Measurements from ENCODE around the gene RHOT1.
"Not testable (repeated sequence)": the region's sequence is repeated elsewhere in the genome, so short reads cannot be mapped to it uniquely, and the experiment has no call there.

RHOT1 gene

DNA sequence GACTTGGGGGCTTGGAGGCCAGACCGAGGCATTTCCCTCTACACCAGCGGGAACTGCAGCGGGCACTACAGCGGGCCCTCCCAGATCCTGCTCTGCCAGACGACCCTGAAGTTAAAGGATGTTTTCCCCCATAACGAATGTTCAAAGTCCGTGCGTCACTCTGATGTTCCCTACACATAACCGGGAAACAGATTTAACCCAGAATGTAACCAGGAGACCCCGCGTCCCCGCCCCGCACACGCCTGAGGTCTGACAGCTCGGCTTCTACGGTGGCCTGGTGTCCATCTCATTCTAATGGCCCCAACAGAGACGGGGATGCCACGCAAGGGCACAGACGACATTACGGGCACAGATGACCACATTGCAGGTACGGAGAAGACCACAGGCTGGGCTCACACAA, 31.7 kb upstream of the RHOT1 start:
- Histone ChIP-seq H3K9me3 (ENCODE audit: control insufficient read depth, low read length) (no peaks in the 10 kb centered on the region), H3K27ac (ENCODE audit: low read depth, low read length, severe bottlenecking) (no peak overlapping the region), H3K36me3 (ENCODE audit: control insufficient read depth, insufficient read depth, low read length) (no peaks in the 10 kb centered on the region), H3K4me1 (ENCODE audit: control insufficient read depth, insufficient read depth, low read length, poor library complexity, severe bottlenecking) (no peaks in the 10 kb centered on the region), H3K4me3 (ENCODE audit: extremely low read depth, insufficient read depth, low read length, poor library complexity, severe bottlenecking) (no peak overlapping the region)
- WGBS, 2 experiments (ENCODE audit: insufficient coverage in 2 of 2): 90 to 91% methylated on average over 20 to 21 of the region's 21 CpGs

DNA sequence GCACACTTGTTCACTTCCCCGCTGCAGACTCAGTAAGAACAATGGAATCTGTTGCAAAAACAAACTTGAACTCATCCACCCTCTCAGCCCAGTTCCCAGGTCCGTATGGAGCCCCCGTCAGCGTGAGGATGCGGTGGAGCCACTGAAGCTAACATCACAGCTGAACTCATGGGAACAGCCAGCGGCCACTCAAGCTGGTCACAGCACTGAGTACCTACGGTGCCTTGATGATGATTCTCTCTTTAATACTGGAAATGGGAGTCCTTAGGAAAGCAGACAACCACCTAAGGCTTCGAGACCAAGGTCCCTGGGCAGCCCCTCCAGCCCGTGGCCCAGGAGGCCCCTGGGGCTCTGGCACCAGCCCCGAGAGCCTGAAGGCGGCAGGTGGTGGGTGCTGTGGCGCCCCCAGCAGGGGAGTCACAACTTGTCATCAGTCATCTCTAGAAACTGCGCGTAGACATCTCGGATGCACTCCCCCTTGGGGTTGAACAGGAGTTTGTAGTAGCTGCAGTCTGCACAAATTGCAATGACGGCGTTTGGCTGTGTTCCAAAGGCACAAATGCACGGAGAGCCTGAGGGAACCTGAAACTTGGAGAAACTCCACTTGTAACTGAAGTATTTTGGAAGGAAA, 31.0 kb upstream of the RHOT1 start:
- Histone ChIP-seq H3K4me3 (ENCODE audit: extremely low read depth, insufficient read depth, low read length, poor library complexity, severe bottlenecking) (no peak overlapping the region), H3K27ac (ENCODE audit: low read depth, low read length, severe bottlenecking) (no peak overlapping the region), H3K4me1 (ENCODE audit: control insufficient read depth, insufficient read depth, low read length, poor library complexity, severe bottlenecking) (no peaks in the 10 kb centered on the region), H3K36me3 (ENCODE audit: control insufficient read depth, insufficient read depth, low read length) (no peaks in the 10 kb centered on the region), H3K9me3 (ENCODE audit: control insufficient read depth, low read length) (no peaks in the 10 kb centered on the region)
- 78 to 86% methylated on average over 16 to 17 of the region's 18 CpGs for whole genome bisulfite sequencing, 2 experiments (ENCODE audit: insufficient coverage in 2 of 2)

DNA sequence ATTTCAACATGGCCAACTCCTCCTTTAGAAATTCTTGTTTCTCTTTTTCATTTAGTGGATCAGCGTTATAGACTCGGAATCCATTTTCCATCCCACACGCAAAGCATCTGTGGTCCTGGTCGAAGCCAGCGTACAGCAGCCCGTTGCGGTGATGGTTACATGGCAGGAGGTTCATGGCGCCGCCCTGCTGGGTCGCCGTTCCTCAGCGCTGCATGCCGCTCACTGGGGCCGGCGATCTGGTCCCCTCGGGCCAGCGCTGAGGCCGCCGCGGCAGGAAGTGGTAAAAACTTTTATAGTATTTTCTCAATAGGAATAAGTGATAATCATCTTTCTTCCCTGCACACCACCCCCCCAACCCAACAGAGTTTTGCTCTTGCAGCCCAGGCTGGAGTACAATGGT, 29.9 kb upstream of the RHOT1 start:
- Histone ChIP-seq H3K4me3 (ENCODE audit: extremely low read depth, insufficient read depth, low read length, poor library complexity, severe bottlenecking) (no peak overlapping the region), H3K36me3 (ENCODE audit: control insufficient read depth, insufficient read depth, low read length) (no peaks in the 10 kb centered on the region), H3K9me3 (ENCODE audit: control insufficient read depth, low read length) (no peaks in the 10 kb centered on the region), H3K27ac (ENCODE audit: low read depth, low read length, severe bottlenecking) (no peak overlapping the region), H3K4me1 (ENCODE audit: control insufficient read depth, insufficient read depth, low read length, poor library complexity, severe bottlenecking) (no peaks in the 10 kb centered on the region)
- 96 to 98% methylated on average over 5 to 12 of the region's 20 CpGs for WGBS, 2 experiments (ENCODE audit: insufficient coverage in 2 of 2)

DNA sequence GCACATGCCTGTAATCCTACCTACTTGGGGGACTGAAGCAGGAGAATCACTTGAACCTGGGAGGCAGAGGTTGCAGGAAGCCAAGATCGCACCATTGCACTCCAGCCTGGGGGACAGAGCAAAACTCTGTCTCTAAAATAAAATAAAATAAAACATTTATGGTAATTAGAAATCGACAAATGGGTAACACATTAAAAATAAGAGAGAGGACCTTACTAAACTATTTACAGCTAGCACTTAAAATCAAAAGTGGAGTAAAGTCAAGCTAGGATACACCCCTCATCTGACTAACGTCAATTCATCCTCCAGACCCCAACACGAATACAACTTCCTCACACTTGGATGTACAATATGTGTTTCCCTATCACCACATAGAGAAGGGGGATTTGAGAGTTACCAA, 27.8 kb upstream of the RHOT1 start:
- H3K4me3 ChIP-seq (ENCODE audit: extremely low read depth, insufficient read depth, low read length, poor library complexity, severe bottlenecking): no peak overlapping the region
- no peak overlapping the region for H3K27ac ChIP-seq (ENCODE audit: low read depth, low read length, severe bottlenecking)
- no peaks in the 10 kb centered on the region for H3K9me3 ChIP-seq (ENCODE audit: control insufficient read depth, low read length)
- WGBS, 2 experiments (ENCODE audit: insufficient coverage in 2 of 2): no CpG with 5 or more reads among the region's 4 CpGs
- H3K36me3 ChIP-seq (ENCODE audit: control insufficient read depth, insufficient read depth, low read length): no peaks in the 10 kb centered on the region
- H3K4me1 ChIP-seq (ENCODE audit: control insufficient read depth, insufficient read depth, low read length, poor library complexity, severe bottlenecking): no peaks in the 10 kb centered on the region

DNA sequence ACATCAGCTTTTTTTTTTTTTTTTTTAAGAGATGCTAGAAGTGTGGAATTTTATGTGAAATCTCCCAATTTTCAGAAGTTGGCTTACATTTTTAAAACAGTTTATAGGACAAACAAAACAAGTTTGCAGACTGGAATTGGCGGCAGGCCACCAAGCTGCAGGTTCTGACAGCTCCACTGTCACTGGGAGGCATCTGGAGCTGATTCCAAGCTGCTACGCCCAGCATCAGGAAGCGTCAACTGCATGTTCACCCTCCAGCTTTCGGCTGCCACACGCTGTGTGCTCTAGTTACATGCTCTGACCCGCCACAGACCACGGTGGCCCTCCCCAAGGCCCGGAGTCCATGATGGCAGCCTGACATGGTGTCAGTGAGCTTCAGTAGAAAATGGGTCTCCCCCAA, 26.8 kb upstream of the RHOT1 start:
- H3K36me3 ChIP-seq (ENCODE audit: control insufficient read depth, insufficient read depth, low read length); H3K4me1 ChIP-seq (ENCODE audit: control insufficient read depth, insufficient read depth, low read length, poor library complexity, severe bottlenecking); H3K4me3 ChIP-seq (ENCODE audit: extremely low read depth, insufficient read depth, low read length, poor library complexity, severe bottlenecking); H3K9me3 ChIP-seq (ENCODE audit: control insufficient read depth, low read length); H3K27ac ChIP-seq (ENCODE audit: low read depth, low read length, severe bottlenecking): not testable (repeated sequence)
- WGBS, 2 experiments (ENCODE audit: insufficient coverage in 2 of 2): 90% methylated on average over 4 to 7 of the region's 8 CpGs

DNA sequence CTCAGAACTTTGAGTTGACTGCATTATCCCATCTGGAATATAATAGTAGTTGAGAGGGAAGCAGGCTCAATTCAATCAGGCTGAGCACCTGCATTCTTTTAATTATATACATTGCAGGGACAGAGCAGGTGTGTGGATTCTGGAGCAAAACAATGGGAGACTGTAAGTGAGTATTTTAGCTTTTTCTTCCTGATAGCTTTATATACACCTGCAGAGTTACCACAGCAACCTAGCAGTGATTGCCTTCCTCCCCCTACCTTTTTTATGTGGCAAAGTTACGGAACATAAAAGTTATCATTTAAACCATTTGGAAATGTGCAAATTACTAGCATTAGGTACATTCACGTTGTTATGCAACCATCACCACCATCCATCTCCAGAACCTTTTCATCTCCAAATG, 25.4 kb upstream of the RHOT1 start:
- WGBS, 2 experiments (ENCODE audit: insufficient coverage in 2 of 2): 79 to 100% methylated on average over 1 to 2 of the region's 2 CpGs
- Histone ChIP-seq H3K4me3 (ENCODE audit: extremely low read depth, insufficient read depth, low read length, poor library complexity, severe bottlenecking) (no peak overlapping the region), H3K4me1 (ENCODE audit: control insufficient read depth, insufficient read depth, low read length, poor library complexity, severe bottlenecking) (no peaks in the 10 kb centered on the region), H3K27ac (ENCODE audit: low read depth, low read length, severe bottlenecking) (no peak overlapping the region), H3K9me3 (ENCODE audit: control insufficient read depth, low read length) (no peaks in the 10 kb centered on the region), H3K36me3 (ENCODE audit: control insufficient read depth, insufficient read depth, low read length) (no peaks in the 10 kb centered on the region)

DNA sequence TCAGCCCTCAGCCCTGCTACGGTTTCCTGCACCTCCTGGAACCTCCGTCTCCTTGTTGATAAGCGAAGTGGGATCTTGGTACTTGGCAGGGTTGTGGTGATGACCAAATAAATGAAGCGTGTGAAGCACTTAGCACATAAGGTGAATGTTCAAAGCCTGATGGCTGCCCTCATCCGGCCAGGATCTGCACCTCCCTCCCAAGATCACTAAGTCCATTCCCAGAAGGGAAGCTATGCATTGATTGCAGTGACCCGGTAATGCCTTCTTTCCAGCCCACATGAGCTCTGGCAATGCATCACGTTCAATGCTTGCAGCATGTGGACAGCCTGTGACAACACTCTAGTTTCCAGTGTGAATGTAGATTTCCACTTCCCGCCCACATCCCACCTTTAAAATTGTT, 24.9 kb upstream of the RHOT1 start:
- Histone ChIP-seq H3K36me3 (ENCODE audit: control insufficient read depth, insufficient read depth, low read length) (no peaks in the 10 kb centered on the region), H3K27ac (ENCODE audit: low read depth, low read length, severe bottlenecking) (no peak overlapping the region), H3K4me3 (ENCODE audit: extremely low read depth, insufficient read depth, low read length, poor library complexity, severe bottlenecking) (no peak overlapping the region), H3K9me3 (ENCODE audit: control insufficient read depth, low read length) (no peaks in the 10 kb centered on the region), H3K4me1 (ENCODE audit: control insufficient read depth, insufficient read depth, low read length, poor library complexity, severe bottlenecking) (no peaks in the 10 kb centered on the region)
- 86 to 87% methylated on average over 4 to 6 of the region's 8 CpGs for WGBS, 2 experiments (ENCODE audit: insufficient coverage in 2 of 2)

DNA sequence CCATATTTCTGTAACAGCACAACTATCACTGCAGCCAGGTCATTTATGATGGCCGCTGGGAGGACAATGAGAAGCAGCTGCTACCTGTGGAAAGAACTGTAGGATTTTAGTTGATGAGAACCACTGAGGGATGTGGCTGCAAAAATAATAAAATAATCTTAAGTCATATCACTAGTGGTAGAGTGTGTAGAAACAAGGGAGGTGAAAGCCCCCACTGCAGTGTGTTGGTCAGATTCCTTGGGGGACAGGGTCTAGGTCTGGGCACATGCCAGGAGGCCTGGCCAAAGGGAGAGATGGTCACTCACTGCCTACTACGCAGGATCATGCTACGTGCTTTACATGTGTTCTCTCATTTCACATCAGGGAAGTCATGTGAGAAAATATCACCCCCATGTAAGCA, 24.2 kb upstream of the RHOT1 start:
- H3K27ac ChIP-seq (ENCODE audit: low read depth, low read length, severe bottlenecking); H3K9me3 ChIP-seq (ENCODE audit: control insufficient read depth, low read length); H3K36me3 ChIP-seq (ENCODE audit: control insufficient read depth, insufficient read depth, low read length); H3K4me3 ChIP-seq (ENCODE audit: extremely low read depth, insufficient read depth, low read length, poor library complexity, severe bottlenecking); H3K4me1 ChIP-seq (ENCODE audit: control insufficient read depth, insufficient read depth, low read length, poor library complexity, severe bottlenecking): not testable (repeated sequence)
- 100% methylated on average over 2 of the region's 3 CpGs; no CpG with 5 or more reads in 1 of the 2 experiments for WGBS, 2 experiments (ENCODE audit: insufficient coverage in 2 of 2)

DNA sequence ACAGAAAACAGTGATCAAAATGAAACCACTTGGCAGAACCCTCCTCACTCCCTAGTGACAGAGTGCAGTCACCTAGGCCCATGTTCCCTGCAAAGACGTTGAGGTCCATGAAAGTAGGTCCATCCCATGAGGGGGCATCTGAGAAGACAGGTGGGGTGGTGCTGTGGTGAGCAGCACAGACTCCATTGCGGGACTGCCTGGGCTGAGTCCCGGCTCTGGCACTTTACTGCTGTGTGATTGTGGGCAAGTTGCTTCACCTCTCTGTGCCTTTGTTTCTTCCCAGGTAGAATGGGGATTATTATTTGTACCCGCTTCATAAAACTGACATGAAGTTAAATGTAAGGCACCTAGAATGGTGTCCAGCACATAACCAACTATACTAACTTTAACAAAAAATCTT, 23.5 kb upstream of the RHOT1 start:
- Histone ChIP-seq H3K9me3 (ENCODE audit: control insufficient read depth, low read length) (no peaks in the 10 kb centered on the region), H3K4me1 (ENCODE audit: control insufficient read depth, insufficient read depth, low read length, poor library complexity, severe bottlenecking) (no peaks in the 10 kb centered on the region), H3K36me3 (ENCODE audit: control insufficient read depth, insufficient read depth, low read length) (no peaks in the 10 kb centered on the region), H3K27ac (ENCODE audit: low read depth, low read length, severe bottlenecking) (no peak overlapping the region), H3K4me3 (ENCODE audit: extremely low read depth, insufficient read depth, low read length, poor library complexity, severe bottlenecking) (no peak overlapping the region)
- WGBS, 2 experiments (ENCODE audit: insufficient coverage in 2 of 2): 85 to 87% methylated on average over 2 to 3 of the region's 4 CpGs

DNA sequence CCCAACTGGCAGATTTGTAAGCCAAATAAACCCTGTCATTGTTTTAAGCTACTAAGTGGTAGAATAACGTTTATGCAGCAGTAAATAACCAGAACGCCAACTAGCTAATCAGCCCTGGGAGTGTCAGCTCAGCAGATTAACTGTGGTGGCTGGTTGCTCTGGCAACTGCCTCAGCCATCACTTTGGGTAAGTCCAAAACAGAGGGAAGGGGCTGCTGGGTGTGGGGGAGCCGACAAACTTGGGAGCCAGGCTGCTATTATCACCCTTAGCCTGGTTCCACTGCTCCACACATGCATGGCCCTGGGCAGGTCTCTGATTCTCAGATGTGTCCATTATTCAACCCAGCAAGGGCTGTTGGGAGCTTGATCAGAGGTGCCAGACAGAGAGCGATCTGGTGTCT, 22.2 kb upstream of the RHOT1 start:
- Histone ChIP-seq H3K27ac (ENCODE audit: low read depth, low read length, severe bottlenecking) (no peak overlapping the region), H3K4me3 (ENCODE audit: extremely low read depth, insufficient read depth, low read length, poor library complexity, severe bottlenecking) (no peak overlapping the region), H3K9me3 (ENCODE audit: control insufficient read depth, low read length) (no peaks in the 10 kb centered on the region), H3K36me3 (ENCODE audit: control insufficient read depth, insufficient read depth, low read length) (no peaks in the 10 kb centered on the region), H3K4me1 (ENCODE audit: control insufficient read depth, insufficient read depth, low read length, poor library complexity, severe bottlenecking) (no peaks in the 10 kb centered on the region)
- WGBS, 2 experiments (ENCODE audit: insufficient coverage in 2 of 2): 83 to 85% methylated on average over 3 to 4 of the region's 4 CpGs

DNA sequence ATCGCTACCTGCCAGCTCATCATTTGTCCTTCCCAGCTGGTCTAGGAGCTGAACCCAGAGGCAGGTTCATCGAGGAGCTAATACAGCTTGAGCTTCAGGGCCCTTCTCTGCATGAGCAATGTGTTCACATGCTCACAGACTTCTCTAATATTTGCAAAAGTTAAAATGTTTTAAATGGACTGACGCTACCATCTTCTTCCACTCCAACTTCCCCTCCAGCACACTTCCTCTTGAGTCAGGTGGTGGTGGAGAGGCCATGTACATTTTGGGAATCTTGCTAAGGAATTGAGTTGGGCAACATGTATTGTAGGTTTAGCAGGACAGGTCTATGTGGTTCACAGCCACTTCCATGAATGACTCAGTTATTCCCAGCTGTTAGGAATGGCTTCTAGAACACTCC, 21.6 kb upstream of the RHOT1 start:
- H3K4me3 ChIP-seq (ENCODE audit: extremely low read depth, insufficient read depth, low read length, poor library complexity, severe bottlenecking): no peak overlapping the region
- no peak overlapping the region for H3K27ac ChIP-seq (ENCODE audit: low read depth, low read length, severe bottlenecking)
- no peaks in the 10 kb centered on the region for H3K9me3 ChIP-seq (ENCODE audit: control insufficient read depth, low read length)
- 88 to 97% methylated on average over 1 to 2 of the region's 3 CpGs for WGBS, 2 experiments (ENCODE audit: insufficient coverage in 2 of 2)
- no peaks in the 10 kb centered on the region for H3K36me3 ChIP-seq (ENCODE audit: control insufficient read depth, insufficient read depth, low read length)
- H3K4me1 ChIP-seq (ENCODE audit: control insufficient read depth, insufficient read depth, low read length, poor library complexity, severe bottlenecking): no peaks in the 10 kb centered on the region

Measured in mesodermal cell (in vitro differentiated cells).